GM18517 (cell line): ENCODE results near the gene NTRK3.

Experiments
- ATAC-seq: cut with Tn5 transposase; IDR thresholded peaks from one replicate; pipeline ENCODE4 v1.9.1; 2021; ENCODE audit warnings: mild to moderate bottlenecking, moderate library complexity; ENCODE audit not compliant: unreplicated experiment

Gene NTRK3

GRCh38 chr15:87949575-87950223, 306.8 kb downstream of the NTRK3 start:
- no peak for ATAC-seq

DNA sequence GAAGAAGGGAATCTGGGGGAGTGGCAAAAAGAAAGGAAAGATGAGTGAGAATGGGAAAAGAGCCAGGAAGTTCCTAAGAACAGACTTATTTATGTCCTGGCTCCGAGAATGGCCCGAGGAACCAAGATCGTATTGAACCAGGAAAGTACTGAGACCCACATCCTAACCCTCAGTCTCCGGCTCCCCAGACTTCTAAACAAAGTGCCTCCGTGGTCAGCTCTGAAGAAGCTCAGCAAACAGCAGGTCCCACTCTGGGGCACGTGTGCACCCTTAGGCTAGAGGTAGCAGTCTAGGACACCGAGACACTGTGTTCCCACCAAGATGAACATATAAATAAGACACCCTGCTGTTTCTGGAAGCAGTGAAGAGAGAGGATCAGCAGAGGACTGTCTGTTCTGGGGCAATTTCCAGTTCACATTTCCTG, 307.4 kb downstream of the NTRK3 start:
- ATAC-seq, result no peak

GRCh38 chr15:87947560-87947959, 309.0 kb downstream of the NTRK3 start:
- no peak for ATAC-seq

- ATAC-seq, result no peak
Observed at GRCh38 chr15:87945246-87945645, 311.3 kb downstream of the NTRK3 start.

GRCh38 chr15:87944691-87945090, 311.8 kb downstream of the NTRK3 start:
- no peak for ATAC-seq

- no peak for ATAC-seq
Observed at GRCh38 chr15:87944050-87944449, 312.5 kb downstream of the NTRK3 start.

DNA sequence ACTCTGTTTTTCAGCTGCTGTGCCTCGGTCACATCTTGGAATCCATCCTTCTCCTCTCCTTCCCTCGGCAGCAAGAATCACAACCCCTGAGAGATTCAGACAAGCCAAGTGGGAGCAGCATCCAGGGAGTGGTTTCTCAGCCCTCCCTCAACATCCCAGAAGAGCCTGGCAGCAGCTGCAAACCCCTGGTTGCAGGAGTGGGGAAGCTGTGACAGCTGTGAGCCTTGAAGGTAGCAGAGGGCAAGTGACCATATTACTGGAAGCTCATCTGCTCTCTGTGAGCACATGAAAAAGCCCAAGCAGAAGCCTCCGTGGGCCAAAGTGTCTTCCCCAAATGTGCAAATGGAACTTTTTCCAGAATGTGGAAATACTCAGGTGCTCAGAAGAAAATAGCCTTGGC, 312.9 kb downstream of the NTRK3 start:
- no peak for ATAC-seq

DNA sequence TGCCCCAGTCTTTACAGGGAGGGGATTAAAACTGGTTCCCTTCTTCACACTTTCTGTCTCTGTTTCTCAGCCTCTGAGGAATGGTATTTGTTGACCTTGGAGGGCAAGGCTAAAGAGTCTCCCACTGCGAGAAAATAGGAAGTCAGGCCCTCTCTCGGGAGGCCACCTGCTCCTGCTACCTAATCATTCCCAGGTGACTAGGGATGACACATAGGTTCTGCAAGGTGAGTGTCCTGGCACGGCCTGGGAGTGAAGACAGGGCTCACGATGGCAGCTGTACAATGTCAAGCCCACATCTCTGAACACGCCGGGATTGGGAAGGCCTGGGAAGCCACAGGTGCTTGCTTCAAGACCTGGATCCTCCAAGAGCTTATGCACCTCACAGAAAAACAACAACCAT, 314.2 kb downstream of the NTRK3 start:
- no peak for ATAC-seq

DNA sequence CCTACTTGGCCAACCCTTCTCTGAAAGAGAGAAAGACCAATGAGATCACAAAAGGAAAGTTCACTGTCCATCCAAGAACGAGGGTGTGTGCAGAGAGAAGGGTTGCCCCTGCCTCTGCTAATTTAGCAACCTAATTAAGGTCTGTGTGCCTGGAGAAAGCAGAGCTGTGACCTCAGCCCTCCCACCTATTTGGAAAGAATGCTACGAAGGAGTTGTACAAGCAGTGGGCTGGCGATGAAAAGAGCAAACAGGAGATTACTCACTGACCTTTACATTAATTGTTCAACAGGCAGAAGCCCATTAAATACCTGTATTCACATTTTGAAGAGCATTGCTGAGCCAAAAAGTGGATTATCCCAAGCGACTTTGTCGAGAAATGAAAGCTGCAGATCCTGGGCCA, 314.9 kb downstream of the NTRK3 start:
- ATAC-seq, result no peak

DNA sequence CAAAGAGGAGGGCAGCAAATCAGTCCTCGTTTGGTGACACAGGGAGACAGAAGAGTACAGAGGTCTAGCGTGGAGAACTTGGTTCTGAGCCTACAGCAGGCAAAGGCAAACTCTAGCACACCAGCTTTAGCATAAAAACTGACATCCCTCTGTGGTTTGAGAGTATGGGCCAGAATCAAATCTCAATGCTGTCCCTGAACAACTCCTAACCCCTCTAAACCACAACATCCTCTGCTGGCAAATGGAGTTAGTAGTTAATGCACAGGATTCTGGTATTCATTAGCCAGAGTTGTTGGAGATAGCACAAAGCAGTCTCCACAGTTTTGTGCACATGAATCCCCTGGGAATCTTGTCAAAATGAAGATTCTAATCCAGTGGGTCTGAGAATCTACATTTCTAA, 315.8 kb downstream of the NTRK3 start:
- no peak for ATAC-seq

DNA sequence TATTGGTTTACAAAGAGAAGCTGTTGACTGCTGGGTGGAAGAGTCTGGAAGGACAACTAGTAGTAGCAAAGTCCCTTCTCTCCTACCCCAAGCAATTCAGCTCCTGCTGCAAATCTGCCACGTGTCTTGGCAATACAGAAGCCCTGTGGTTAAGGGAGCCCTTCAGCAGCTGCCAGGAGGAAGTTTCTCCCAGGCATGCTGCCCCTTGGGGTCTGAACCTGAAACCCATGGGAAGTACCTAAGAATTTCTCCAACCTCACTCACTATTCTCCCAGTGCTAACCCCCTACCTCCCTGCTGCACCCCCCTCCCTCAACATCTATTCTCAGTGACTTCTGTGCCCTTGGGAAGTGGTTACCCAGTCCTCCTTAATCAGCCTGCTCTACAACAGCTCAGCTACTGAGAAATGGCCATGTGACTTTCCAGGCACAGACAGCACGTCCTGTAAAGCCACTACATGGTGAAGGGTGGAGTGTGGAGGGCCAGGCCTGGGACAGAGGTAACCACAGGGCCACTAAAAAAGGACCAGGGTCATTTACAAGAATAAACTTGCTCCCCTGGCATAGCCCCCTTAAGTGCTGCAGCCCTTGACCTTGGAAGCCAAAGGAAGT, 316.6 kb downstream of the NTRK3 start:
- no peak for ATAC-seq

DNA sequence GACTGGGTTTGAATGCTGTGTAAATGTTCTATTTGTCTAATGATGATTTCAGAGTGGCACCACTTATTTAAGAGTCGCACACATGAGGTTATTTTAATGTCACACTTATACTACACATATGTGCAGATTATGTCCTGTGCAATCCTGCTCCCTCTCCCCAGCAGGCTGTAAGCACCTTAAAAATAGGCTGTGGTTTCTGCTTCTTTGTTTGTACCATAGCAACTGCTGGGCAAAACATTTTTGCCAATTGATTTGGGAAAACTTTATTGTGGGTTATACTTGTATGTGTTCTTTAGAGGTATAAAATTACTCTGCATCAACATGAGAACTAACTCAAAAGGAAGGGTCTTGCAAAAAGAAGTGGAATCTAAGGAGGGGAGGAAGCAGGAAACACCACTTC, 318.5 kb downstream of the NTRK3 start:
- ATAC-seq, result no peak

DNA sequence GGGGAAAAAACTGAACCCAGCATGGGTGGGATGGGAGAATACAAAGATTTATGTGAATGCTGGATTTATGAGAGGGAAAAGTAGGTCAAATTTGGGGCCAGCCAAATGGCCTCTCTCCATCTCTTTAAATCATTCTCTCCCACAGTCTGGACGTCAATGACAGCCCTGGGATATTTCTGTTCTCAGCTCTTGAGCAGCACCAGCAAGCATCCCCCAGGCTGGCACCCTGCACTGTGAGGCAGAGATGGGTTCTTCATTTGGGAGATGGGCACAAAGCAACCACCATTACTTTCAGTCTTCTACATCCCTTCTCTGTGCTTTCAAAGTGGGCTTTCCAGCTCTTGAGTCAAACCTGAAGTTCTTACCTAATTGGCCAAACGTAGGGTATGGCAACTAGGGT, 321.0 kb downstream of the NTRK3 start:
- no peak for ATAC-seq

- no peak for ATAC-seq
Observed at GRCh38 chr15:87931584-87931983, 325.0 kb downstream of the NTRK3 start.

DNA sequence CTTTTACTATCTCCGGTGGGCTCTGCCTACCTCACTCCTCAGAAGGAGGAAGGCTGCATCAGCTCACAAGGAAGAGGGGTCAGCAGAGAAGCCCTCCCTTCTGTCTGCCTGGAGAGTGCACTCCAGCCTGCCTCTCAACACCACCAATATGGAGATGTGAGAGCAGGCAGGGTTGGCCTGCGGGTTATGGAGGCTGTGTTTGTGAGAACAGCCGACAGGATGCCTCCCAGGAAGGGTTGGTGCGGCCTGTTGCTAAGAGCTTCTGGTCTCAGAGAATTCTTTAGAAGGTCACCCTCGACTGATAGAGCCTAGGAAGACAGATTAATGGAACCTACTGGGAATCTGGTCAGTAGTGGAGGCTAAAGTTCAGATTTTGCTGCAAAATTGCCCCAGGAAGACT, 326.1 kb downstream of the NTRK3 start:
- no peak for ATAC-seq

GRCh38 chr15:87929841-87930240, 326.7 kb downstream of the NTRK3 start:
- no peak for ATAC-seq

- ATAC-seq, result no peak
Observed at GRCh38 chr15:87924433-87924832, 332.1 kb downstream of the NTRK3 start.

GRCh38 chr15:87919064-87919463, 337.5 kb downstream of the NTRK3 start:
- no peak for ATAC-seq

GRCh38 chr15:87917480-87917879, 339.1 kb downstream of the NTRK3 start:
- ATAC-seq, result no peak

DNA sequence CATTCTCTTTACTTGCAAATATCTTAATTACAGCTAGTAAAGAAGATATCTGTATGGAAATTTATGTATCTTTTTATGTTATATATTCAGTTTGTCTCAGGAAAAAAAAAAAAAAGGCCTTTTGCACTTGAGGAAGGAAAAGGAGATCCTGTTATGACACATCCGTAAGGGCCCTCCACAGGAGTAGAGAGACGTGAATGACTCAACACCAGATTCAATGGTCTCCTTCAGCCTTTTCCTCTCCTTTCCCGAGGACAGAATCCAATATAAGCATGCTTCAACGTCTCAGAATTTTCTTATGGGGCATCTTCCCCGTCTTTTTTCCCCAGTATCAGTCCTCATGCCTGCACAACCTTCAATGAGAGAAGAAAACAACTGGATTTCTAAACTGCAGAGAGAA, 340.3 kb downstream of the NTRK3 start:
- ATAC-seq, result no peak

DNA sequence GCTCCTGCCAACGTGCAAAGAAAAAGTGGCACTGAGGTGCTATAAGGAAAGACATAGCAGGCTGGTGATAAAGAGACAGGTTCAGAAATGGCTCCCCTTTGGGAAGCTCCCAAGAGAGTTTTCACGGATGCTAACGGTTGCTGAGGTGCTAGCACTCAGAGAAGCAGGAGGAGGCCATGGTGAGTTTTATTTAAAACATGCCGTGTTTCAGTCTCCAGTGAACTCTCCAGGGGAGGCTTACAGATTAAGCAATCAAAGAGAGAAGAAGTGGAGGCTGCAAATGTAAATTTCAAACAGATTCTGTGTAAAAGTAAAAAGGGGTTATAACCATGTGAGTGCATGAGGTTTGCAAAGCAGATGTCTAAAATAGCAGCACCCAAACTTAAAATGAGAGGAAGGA, 346.2 kb downstream of the NTRK3 start:
- no peak for ATAC-seq

DNA sequence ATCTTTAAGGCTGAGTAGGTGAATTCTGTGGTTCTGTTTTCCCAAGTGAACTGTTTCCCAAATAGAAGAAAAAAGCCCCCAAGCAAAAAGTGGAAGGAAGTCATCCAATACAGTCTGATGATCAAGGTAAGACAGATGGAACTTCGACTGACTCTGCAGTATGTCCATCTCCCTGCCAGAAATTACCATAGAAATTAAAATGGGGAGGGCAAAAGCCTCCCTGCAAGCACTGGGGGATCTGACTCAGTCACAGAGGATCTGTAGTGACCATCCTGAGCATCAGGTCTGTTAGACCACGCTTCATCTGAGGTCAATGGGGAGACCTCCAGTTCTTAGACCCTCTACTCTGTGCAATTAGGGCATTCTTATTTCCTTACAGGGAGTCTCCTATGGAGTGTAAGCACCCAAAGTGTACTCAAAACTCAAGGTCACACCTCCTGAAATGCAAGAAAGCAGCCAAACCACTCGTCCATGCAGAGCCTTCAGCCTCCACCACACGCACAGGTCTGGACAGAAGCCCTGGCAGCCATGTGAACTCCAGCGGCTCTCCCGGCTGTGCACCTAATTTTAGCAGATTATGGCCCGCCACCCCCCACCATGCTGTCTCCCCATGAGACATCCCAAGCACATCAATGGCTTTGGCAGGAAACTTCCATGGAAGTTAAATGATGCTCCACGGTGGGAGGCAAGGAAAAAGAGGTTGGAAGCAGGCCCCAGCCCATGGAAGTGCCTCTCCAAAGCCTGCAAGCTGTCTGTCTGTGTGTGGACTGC, 348.7 kb downstream of the NTRK3 start:
- no peak for ATAC-seq
